ENCODE measurements around the gene TEAD2. TPM values are rescaled to one million over a fixed set of nuclear protein-coding genes. Genes with fewer than 3 reads are reported as not detected.
A peak's percentile ranks its signal among the peaks of the same experiment; 100 is the strongest.

The TEAD2 gene
- total and polyA plus RNA-seq, 10 of the 15 experiments (the other 5 are each of a cell fraction or from before 2014, with no cell fraction given) = 0.04 to 0.26 (median 0.11) TPM; not detected in 3

DNA sequence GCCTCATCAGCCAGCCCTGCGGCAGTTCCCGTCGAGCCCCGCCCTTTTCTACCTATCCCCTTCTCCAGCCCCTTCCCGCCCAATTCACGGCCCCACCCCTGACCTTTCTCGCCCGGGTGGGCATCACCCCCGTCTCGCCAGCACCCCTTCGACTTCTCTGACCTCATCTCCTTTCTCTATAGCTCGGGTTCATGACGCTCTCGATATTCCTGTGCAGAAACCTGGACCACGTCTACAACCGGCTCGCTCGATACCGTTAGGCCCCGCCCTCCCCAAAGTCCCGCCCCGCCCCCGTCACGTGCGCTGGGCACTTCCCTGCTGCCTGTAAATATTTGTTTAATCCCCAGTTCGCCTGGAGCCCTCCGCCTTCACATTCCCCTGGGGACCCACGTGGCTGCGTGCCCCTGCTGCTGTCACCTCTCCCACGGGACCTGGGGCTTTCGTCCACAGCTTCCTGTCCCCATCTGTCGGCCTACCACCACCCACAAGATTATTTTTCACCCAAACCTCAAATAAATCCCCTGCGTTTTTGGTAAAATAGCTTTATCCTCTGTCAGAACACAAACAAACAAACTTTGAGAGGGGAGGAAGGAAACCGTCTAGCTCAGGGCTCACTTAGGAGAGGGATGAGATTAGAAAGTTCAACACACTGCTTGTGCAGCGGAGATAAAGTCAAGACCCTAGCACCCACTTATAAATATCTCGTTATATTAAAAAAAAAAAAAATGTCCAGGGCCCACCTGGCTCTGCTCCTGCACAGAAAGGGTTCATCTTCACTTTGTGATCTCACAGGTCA, 21.9 kb downstream of the TEAD2 start (continued):
- TF ChIP-seq NFIC (IDR thresholded peaks at IDR 0.05; ENCODE audit: low read depth, low read length) = peak; percentile 91
- TF ChIP-seq SP1 (IDR thresholded peaks at IDR 0.05; ENCODE audit: low read depth, low read length) = peak; percentile 84
- 0 out of 2 replicates have a peak, but pooled peaks have one; percentile 5 for TF ChIP-seq SMAD5 (IDR thresholded peaks at IDR 0.05; ENCODE audit: low read depth)
- TF ChIP-seq HDGF (IDR thresholded peaks at IDR 0.05) = peak; percentile 93
- no peak for TF ChIP-seq STAT1 (conservative IDR thresholded peaks at IDR 0.05)
- TF ChIP-seq ZBTB11 (CRISPR knock-in tag; IDR thresholded peaks at IDR 0.05) = no peak
- TF ChIP-seq PAX5 (IDR thresholded peaks at IDR 0.05; ENCODE audit: borderline replicate concordance, low read depth, low read length) = peak; percentile 99
- TF ChIP-seq, protein P1, sequence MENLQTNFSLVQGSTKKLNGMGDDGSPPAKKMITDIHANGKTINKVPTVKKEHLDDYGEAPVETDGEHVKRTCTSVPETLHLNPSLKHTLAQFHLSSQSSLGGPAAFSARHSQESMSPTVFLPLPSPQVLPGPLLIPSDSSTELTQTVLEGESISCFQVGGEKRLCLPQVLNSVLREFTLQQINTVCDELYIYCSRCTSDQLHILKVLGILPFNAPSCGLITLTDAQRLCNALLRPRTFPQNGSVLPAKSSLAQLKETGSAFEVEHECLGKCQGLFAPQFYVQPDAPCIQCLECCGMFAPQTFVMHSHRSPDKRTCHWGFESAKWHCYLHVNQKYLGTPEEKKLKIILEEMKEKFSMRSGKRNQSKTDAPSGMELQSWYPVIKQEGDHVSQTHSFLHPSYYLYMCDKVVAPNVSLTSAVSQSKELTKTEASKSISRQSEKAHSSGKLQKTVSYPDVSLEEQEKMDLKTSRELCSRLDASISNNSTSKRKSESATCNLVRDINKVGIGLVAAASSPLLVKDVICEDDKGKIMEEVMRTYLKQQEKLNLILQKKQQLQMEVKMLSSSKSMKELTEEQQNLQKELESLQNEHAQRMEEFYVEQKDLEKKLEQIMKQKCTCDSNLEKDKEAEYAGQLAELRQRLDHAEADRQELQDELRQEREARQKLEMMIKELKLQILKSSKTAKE (IDR thresholded peaks at IDR 0.05; ENCODE audit: low read depth, poor library complexity, severe bottlenecking) = peak; percentile 93
- no peak for TF ChIP-seq IRF5 (IDR thresholded peaks at IDR 0.05; ENCODE audit: borderline replicate concordance)
- peak; percentile 91 for TF ChIP-seq DPF2 (IDR thresholded peaks at IDR 0.05)
- no peak; the same call in 1 of the 2 replicates for TF ChIP-seq TARDBP (IDR thresholded peaks at IDR 0.05; ENCODE audit: borderline replicate concordance)
- TF ChIP-seq POLR2AphosphoS2 (IDR thresholded peaks at IDR 0.05; ENCODE audit: low read depth, low read length) = no peak
- TF ChIP-seq ZNF687 (IDR thresholded peaks at IDR 0.05) = no peak
- TF ChIP-seq EZH2 (IDR thresholded peaks at IDR 0.05; ENCODE audit: borderline replicate concordance, control insufficient read depth, low read depth, low read length) = no peak
- TF ChIP-seq YBX1 (IDR thresholded peaks at IDR 0.05) = peak; percentile 96
- TF ChIP-seq NFYB (IDR thresholded peaks at IDR 0.05; ENCODE audit: insufficient read depth, low read depth, low read length) = no peak
- 0 out of 2 replicates have a peak, but pooled peaks have one; percentile 24 for TF ChIP-seq ZNF217 (IDR thresholded peaks at IDR 0.05)
- TF ChIP-seq ZBED1 (IDR thresholded peaks at IDR 0.05; ENCODE audit: borderline replicate concordance) = peak; percentile 79; the same call in 1 of the 2 replicates
- TF ChIP-seq MXI1 (IDR thresholded peaks at IDR 0.05; ENCODE audit: low read depth, low read length) = no peak
